Measurements from ENCODE around the gene RIN3.

Gene RIN3

GRCh38 chr14:92702441-92702918 is 188.9 kb downstream of the RIN3 start:
- no peak overlapping the region for H2BK120ac ChIP-seq (ENCODE audit: low read depth, low read length)
- no peak overlapping the region for H2BK5ac ChIP-seq (ENCODE audit: low read length)
- no peak overlapping the region for H3K4me2 ChIP-seq (ENCODE audit: low read length)
- no peak overlapping the region for H2AK5ac ChIP-seq (ENCODE audit: low read length)
- no peak overlapping the region for H3K18ac ChIP-seq (ENCODE audit: low read length)
- no peaks in the 10 kb centered on the region for H3K79me1 ChIP-seq (ENCODE audit: low read length)
- no CpG with 5 or more reads among the region's 9 CpGs for WGBS (ENCODE audit: extremely low coverage, insufficient coverage, low lambda C conversion rate)
- H4K8ac ChIP-seq (ENCODE audit: low read depth, low read length) = no peak overlapping the region
- no peak for DNase-seq
- no peaks in the 10 kb centered on the region for H3K27me3 ChIP-seq (ENCODE audit: insufficient read depth, low read length, poor library complexity)
- H3K4me3 ChIP-seq (ENCODE audit: low read length) = no peak overlapping the region
- no peaks in the 10 kb centered on the region for H3K36me3 ChIP-seq (ENCODE audit: control insufficient read depth, insufficient read depth, low read length)
- H3K4me1 ChIP-seq (ENCODE audit: control insufficient read depth, low read depth, low read length) = no peaks in the 10 kb centered on the region
- no peak overlapping the region for H3K4ac ChIP-seq (ENCODE audit: low read depth, low read length)
- H3K23ac ChIP-seq (ENCODE audit: low read length) = no peak overlapping the region
- no peaks in the 10 kb centered on the region for H3K79me2 ChIP-seq (ENCODE audit: control insufficient read depth, insufficient read depth, low read length)
- H3K27ac ChIP-seq (ENCODE audit: low read depth, low read length) = no peak overlapping the region
- no peak overlapping the region for H2BK15ac ChIP-seq (replicated peaks; ENCODE audit: low read depth)
- H3K9ac ChIP-seq (ENCODE audit: low read length) = no peak overlapping the region
- H3K56ac ChIP-seq (ENCODE audit: low read length) = no peak overlapping the region
- no peak overlapping the region for H4K5ac ChIP-seq (ENCODE audit: low read length)

GRCh38 chr14:92703516-92703915 is 189.9 kb downstream of the RIN3 start:
- no peak overlapping the region for H3K18ac ChIP-seq (ENCODE audit: low read length)
- no peak overlapping the region for H2AK5ac ChIP-seq (ENCODE audit: low read length)
- no peaks in the 10 kb centered on the region for H3K79me1 ChIP-seq (ENCODE audit: low read length)
- no peak overlapping the region for H3K4me3 ChIP-seq (ENCODE audit: low read length)
- H3K27ac ChIP-seq (ENCODE audit: low read depth, low read length) = no peak overlapping the region
- H3K4me2 ChIP-seq (ENCODE audit: low read length) = no peak overlapping the region
- H3K23ac ChIP-seq (ENCODE audit: low read length) = no peak overlapping the region
- H2BK120ac ChIP-seq (ENCODE audit: low read depth, low read length) = no peak overlapping the region
- no peaks in the 10 kb centered on the region for H3K36me3 ChIP-seq (ENCODE audit: control insufficient read depth, insufficient read depth, low read length)
- no peak overlapping the region for H3K56ac ChIP-seq (ENCODE audit: low read length)
- no peak overlapping the region for H4K8ac ChIP-seq (ENCODE audit: low read depth, low read length)
- no peaks in the 10 kb centered on the region for H3K79me2 ChIP-seq (ENCODE audit: control insufficient read depth, insufficient read depth, low read length)
- H3K9ac ChIP-seq (ENCODE audit: low read length) = no peak overlapping the region
- no peak for DNase-seq
- no peaks in the 10 kb centered on the region for H3K27me3 ChIP-seq (ENCODE audit: insufficient read depth, low read length, poor library complexity)
- no peak overlapping the region for H3K4ac ChIP-seq (ENCODE audit: low read depth, low read length)
- no CpG with 5 or more reads among the region's 10 CpGs for WGBS (ENCODE audit: extremely low coverage, insufficient coverage, low lambda C conversion rate)
- H2BK15ac ChIP-seq (replicated peaks; ENCODE audit: low read depth) = no peak overlapping the region
- H2BK5ac ChIP-seq (ENCODE audit: low read length) = no peak overlapping the region
- no peaks in the 10 kb centered on the region for H3K4me1 ChIP-seq (ENCODE audit: control insufficient read depth, low read depth, low read length)
- H4K5ac ChIP-seq (ENCODE audit: low read length) = no peak overlapping the region

- Histone ChIP-seq H2BK5ac (ENCODE audit: low read length) (no peak overlapping the region), H3K79me2 (ENCODE audit: control insufficient read depth, insufficient read depth, low read length) (no peaks in the 10 kb centered on the region)
- no CpG with 5 or more reads among the region's 23 CpGs for WGBS (ENCODE audit: extremely low coverage, insufficient coverage, low lambda C conversion rate)
These were observed 190.6 kb downstream of the RIN3 start for GRCh38 chr14:92704036-92704804.

GRCh38 chr14:92704821-92705220 is 191.2 kb downstream of the RIN3 start:
- Histone ChIP-seq H3K18ac (ENCODE audit: low read length) (no peak overlapping the region), H2BK15ac (replicated peaks; ENCODE audit: low read depth) (no peak overlapping the region), H2BK5ac (ENCODE audit: low read length) (no peak overlapping the region), H3K27me3 (ENCODE audit: insufficient read depth, low read length, poor library complexity) (no peaks in the 10 kb centered on the region), H3K4ac (ENCODE audit: low read depth, low read length) (no peak overlapping the region), H3K4me2 (ENCODE audit: low read length) (no peak overlapping the region), H2BK120ac (ENCODE audit: low read depth, low read length) (no peak overlapping the region), H3K56ac (ENCODE audit: low read length) (no peak overlapping the region), H3K4me1 (ENCODE audit: control insufficient read depth, low read depth, low read length) (no peaks in the 10 kb centered on the region), H3K79me2 (ENCODE audit: control insufficient read depth, insufficient read depth, low read length) (no peaks in the 10 kb centered on the region), H2AK5ac (ENCODE audit: low read length) (no peak overlapping the region), H3K9ac (ENCODE audit: low read length) (no peak overlapping the region), H4K8ac (ENCODE audit: low read depth, low read length) (no peak overlapping the region), H3K27ac (ENCODE audit: low read depth, low read length) (no peak overlapping the region), H4K5ac (ENCODE audit: low read length) (no peak overlapping the region), H3K23ac (ENCODE audit: low read length) (no peak overlapping the region), H3K4me3 (ENCODE audit: low read length) (no peak overlapping the region), H3K36me3 (ENCODE audit: control insufficient read depth, insufficient read depth, low read length) (no peaks in the 10 kb centered on the region), H3K79me1 (ENCODE audit: low read length) (no peaks in the 10 kb centered on the region)
- DNase-seq = no peak
- WGBS (ENCODE audit: extremely low coverage, insufficient coverage, low lambda C conversion rate) = no CpG with 5 or more reads among the region's 11 CpGs

More at GRCh38 chr14:92704036-92704804, 190.6 kb downstream of the RIN3 start:
- Histone ChIP-seq H3K4ac (ENCODE audit: low read depth, low read length) (no peak overlapping the region), H2BK15ac (replicated peaks; ENCODE audit: low read depth) (no peak overlapping the region), H3K4me2 (ENCODE audit: low read length) (no peak overlapping the region), H3K4me3 (ENCODE audit: low read length) (no peak overlapping the region), H3K18ac (ENCODE audit: low read length) (no peak overlapping the region), H4K8ac (ENCODE audit: low read depth, low read length) (no peak overlapping the region), H3K27me3 (ENCODE audit: insufficient read depth, low read length, poor library complexity) (no peaks in the 10 kb centered on the region), H3K27ac (ENCODE audit: low read depth, low read length) (no peak overlapping the region), H3K9ac (ENCODE audit: low read length) (no peak overlapping the region), H3K79me1 (ENCODE audit: low read length) (no peaks in the 10 kb centered on the region), H2BK120ac (ENCODE audit: low read depth, low read length) (no peak overlapping the region), H3K56ac (ENCODE audit: low read length) (no peak overlapping the region), H3K23ac (ENCODE audit: low read length) (no peak overlapping the region), H2AK5ac (ENCODE audit: low read length) (no peak overlapping the region), H4K5ac (ENCODE audit: low read length) (no peak overlapping the region), H3K4me1 (ENCODE audit: control insufficient read depth, low read depth, low read length) (no peaks in the 10 kb centered on the region), H3K36me3 (ENCODE audit: control insufficient read depth, insufficient read depth, low read length) (no peaks in the 10 kb centered on the region)
- DNase-seq = no peak

GRCh38 chr14:92706386-92706785 is 192.8 kb downstream of the RIN3 start:
- Histone ChIP-seq H3K23ac (ENCODE audit: low read length) (no peak overlapping the region), H3K56ac (ENCODE audit: low read length) (no peak overlapping the region), H3K79me2 (ENCODE audit: control insufficient read depth, insufficient read depth, low read length) (no peaks in the 10 kb centered on the region), H2BK15ac (replicated peaks; ENCODE audit: low read depth) (no peak overlapping the region), H2AK5ac (ENCODE audit: low read length) (no peak overlapping the region), H3K4me3 (ENCODE audit: low read length) (no peak overlapping the region), H3K36me3 (ENCODE audit: control insufficient read depth, insufficient read depth, low read length) (peaks cover 2% of the 10 kb centered on the region), H3K9ac (ENCODE audit: low read length) (no peak overlapping the region), H2BK5ac (ENCODE audit: low read length) (no peak overlapping the region), H3K4me2 (ENCODE audit: low read length) (no peak overlapping the region), H3K27me3 (ENCODE audit: insufficient read depth, low read length, poor library complexity) (no peaks in the 10 kb centered on the region), H4K5ac (ENCODE audit: low read length) (no peak overlapping the region), H3K79me1 (ENCODE audit: low read length) (no peaks in the 10 kb centered on the region), H3K4me1 (ENCODE audit: control insufficient read depth, low read depth, low read length) (no peaks in the 10 kb centered on the region), H3K18ac (ENCODE audit: low read length) (no peak overlapping the region), H4K8ac (ENCODE audit: low read depth, low read length) (no peak overlapping the region), H2BK120ac (ENCODE audit: low read depth, low read length) (no peak overlapping the region), H3K27ac (ENCODE audit: low read depth, low read length) (no peak overlapping the region), H3K4ac (ENCODE audit: low read depth, low read length) (no peak overlapping the region)
- WGBS (ENCODE audit: extremely low coverage, insufficient coverage, low lambda C conversion rate) = no CpG with 5 or more reads among the region's 15 CpGs
- DNase-seq = no peak

Data from mesendoderm (in vitro differentiated cells).